Gastroesophageal sphincter (tissue), 4 donors: ENCODE data around the gene FOXL3. TPM values are rescaled to one million over a fixed set of nuclear protein-coding genes. Genes with fewer than 3 reads are reported as not detected.

Experiments used
- ATAC-seq: fragments of 150-250 bp; one replicate; pipeline ENCODE4 v1.9.1; 2016; ENCODE audit warnings: mild to moderate bottlenecking, moderate library complexity
- H3K27ac ChIP-seq, 4 donors: fragments of 200-600 bp; sonication (generic) in 3 of 4; 1 replicate in 3 of 4; 2 replicates in 1 of 4; pipeline ENCODE4 v1.5.1; 2016 to 2019
- H3K27me3 ChIP-seq: fragments of 200-600 bp; sonication (generic); one replicate; pipeline ENCODE4 v1.5.1; 2019
- H3K36me3 ChIP-seq, 2 donors: fragments of 200-600 bp; sonication (generic); one replicate each; pipeline ENCODE4 v1.5.1; 2019; ENCODE audit warnings: control low read depth in 1 of 2
- H3K4me1 ChIP-seq, 3 donors: fragments of 200-600 bp; sonication (generic); 1 replicate in 2 of 3; 2 replicates in 1 of 3; pipeline ENCODE4 v1.5.1; 2016 to 2019; ENCODE audit warnings: control low read depth in 2 of 3
- H3K4me3 ChIP-seq, 2 donors: fragments of 200-600 bp; sonication (generic); one replicate each; pipeline ENCODE4 v1.5.1; 2019; ENCODE audit warnings: mild to moderate bottlenecking in 1 of 2, moderate library complexity in 1 of 2
- H3K9me3 ChIP-seq, 3 donors: fragments of 200-600 bp; sonication (generic); one replicate each; pipeline ENCODE4 v1.5.1; 2017 to 2019; ENCODE audit warnings: control low read depth in 2 of 3
- EP300 ChIP-seq: sonication (generic); formaldehyde crosslinking; IDR thresholded peaks from one replicate; pipeline ENCODE4 v1.6.1; 2017; ENCODE audit warnings: antibody characterized with exemption, mild to moderate bottlenecking
- POLR2A ChIP-seq, 2 donors: fragments of 450-650 bp; IDR thresholded peaks; one replicate each; pipeline ENCODE4 v1.6.1; 2017; ENCODE audit warnings: antibody characterized with exemption in 2 of 2, mild to moderate bottlenecking in 2 of 2, moderate library complexity in 1 of 2
- POLR2AphosphoS5 ChIP-seq: sonication (generic); formaldehyde crosslinking; IDR thresholded peaks from one replicate; pipeline ENCODE4 v1.6.1; 2017; ENCODE audit warnings: antibody characterized with exemption
- WGBS, 2 donors: methylation state at CpG; one replicate each; pipeline ENCODE4 v1.1.5; 2018; ENCODE audit warnings: low coverage in 1 of 2; 5-methylcytosine and 5-hydroxymethylcytosine counted together
- total RNA-seq, 4 donors: library from RNA; depleted of rRNA; stranded (reverse); fragments of >200 nt; gene quantifications; one replicate each; pipeline ENCODE4 v1.1.0, GENCODE V29; 2016
- TF ChIP-seq, protein P1 (sequence below), 4 experiments: fragments of 200-600 bp in 2 of 4; fragments of 450-650 bp in 2 of 4; sonication (generic) in 1 of 4; IDR thresholded peaks; one replicate each; pipeline ENCODE4 v1.5.1; 2017 to 2019; ENCODE audit warnings: antibody characterized with exemption in 4 of 4, mild to moderate bottlenecking in 2 of 4, moderate library complexity in 2 of 4

Gene FOXL3
- total RNA-seq, 4 donors from 2014 or later, result not detected

- Histone ChIP-seq H3K4me1 (no peaks in the 10 kb centered on the region), H3K4me3 (no peak overlapping the region), H3K9me3 (peaks cover 0 to 20% (median 0%) of the 10 kb centered on the region in 3 donors), H3K27ac (no peak overlapping the region), H3K27me3 (peaks cover 36% of the 10 kb centered on the region), H3K36me3 (no peaks in the 10 kb centered on the region)
- TF ChIP-seq, protein P1, sequence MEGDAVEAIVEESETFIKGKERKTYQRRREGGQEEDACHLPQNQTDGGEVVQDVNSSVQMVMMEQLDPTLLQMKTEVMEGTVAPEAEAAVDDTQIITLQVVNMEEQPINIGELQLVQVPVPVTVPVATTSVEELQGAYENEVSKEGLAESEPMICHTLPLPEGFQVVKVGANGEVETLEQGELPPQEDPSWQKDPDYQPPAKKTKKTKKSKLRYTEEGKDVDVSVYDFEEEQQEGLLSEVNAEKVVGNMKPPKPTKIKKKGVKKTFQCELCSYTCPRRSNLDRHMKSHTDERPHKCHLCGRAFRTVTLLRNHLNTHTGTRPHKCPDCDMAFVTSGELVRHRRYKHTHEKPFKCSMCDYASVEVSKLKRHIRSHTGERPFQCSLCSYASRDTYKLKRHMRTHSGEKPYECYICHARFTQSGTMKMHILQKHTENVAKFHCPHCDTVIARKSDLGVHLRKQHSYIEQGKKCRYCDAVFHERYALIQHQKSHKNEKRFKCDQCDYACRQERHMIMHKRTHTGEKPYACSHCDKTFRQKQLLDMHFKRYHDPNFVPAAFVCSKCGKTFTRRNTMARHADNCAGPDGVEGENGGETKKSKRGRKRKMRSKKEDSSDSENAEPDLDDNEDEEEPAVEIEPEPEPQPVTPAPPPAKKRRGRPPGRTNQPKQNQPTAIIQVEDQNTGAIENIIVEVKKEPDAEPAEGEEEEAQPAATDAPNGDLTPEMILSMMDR (IDR thresholded peaks at IDR 0.05), result no peak
- TF ChIP-seq EP300, result no peak
- TF ChIP-seq POLR2AphosphoS5, result no peak
- no peak for TF ChIP-seq POLR2A (IDR thresholded peaks at IDR 0.05)
- no peak for ATAC-seq
- WGBS, 2 donors, result 82 to 88% methylated on average over 8 to 12 of the region's 14 CpGs
Measured at GRCh38 chr7:271266-272107, 18.5 kb upstream of the FOXL3 start.

DNA sequence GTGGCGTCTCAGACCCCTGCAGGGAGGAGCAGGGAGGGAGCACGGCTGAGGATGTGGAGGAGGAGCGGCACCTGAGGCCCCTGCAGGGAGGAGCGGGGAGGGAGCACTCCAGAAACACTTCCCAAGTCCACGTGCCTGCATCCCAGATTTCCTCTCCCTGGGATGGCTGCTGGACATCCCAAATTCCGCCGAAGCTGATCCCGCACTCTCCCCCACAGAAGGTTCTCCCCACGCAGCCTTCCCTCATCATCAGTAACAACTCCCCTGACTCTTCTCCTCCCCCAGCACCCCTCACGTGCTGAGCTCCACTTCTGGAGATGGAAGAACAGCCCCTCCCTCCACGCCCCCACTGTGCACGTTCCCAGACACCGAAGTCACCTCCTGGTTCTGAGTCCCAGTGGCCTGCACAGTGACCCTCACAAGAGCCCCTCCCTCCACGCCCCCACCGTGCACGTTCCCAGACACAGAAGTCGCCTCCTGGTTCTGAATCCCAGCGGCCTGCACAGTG is 17.8 kb upstream of the FOXL3 start:
- no peak for TF ChIP-seq POLR2AphosphoS5
- TF ChIP-seq, protein P1 (IDR thresholded peaks at IDR 0.05), result no peak
- no peak for TF ChIP-seq POLR2A (IDR thresholded peaks at IDR 0.05)
- TF ChIP-seq EP300, result no peak
- WGBS, 2 donors, result 80 to 85% methylated on average over 8 to 12 of the region's 18 CpGs
- ATAC-seq, result no peak

GRCh38 chr7:272631-273030 is 17.3 kb upstream of the FOXL3 start:
- no peak for ATAC-seq
- Histone ChIP-seq H3K36me3 (no peaks in the 10 kb centered on the region), H3K27ac (no peak overlapping the region), H3K9me3 (peaks cover 0 to 20% (median 0%) of the 10 kb centered on the region in 3 donors), H3K4me3 (no peak overlapping the region), H3K27me3 (peaks cover 39% of the 10 kb centered on the region), H3K4me1 (no peaks in the 10 kb centered on the region)
- WGBS, 2 donors, result 67 to 81% methylated on average over 7 to 11 of the region's 14 CpGs
- TF ChIP-seq, protein P1 (IDR thresholded peaks at IDR 0.05), result no peak
- no peak for TF ChIP-seq POLR2A (IDR thresholded peaks at IDR 0.05)
- TF ChIP-seq EP300, result no peak
- no peak for TF ChIP-seq POLR2AphosphoS5

More for the DNA sequence above, 17.8 kb upstream of the FOXL3 start:
- Histone ChIP-seq H3K4me1 (no peaks in the 10 kb centered on the region), H3K9me3 (peaks cover 0 to 20% (median 0%) of the 10 kb centered on the region in 3 donors), H3K27me3 (peaks cover 39% of the 10 kb centered on the region), H3K36me3 (no peaks in the 10 kb centered on the region), H3K4me3 (no peak overlapping the region), H3K27ac (no peak overlapping the region)

GRCh38 chr7:273327-273726 is 16.6 kb upstream of the FOXL3 start:
- no peak for TF ChIP-seq POLR2A (IDR thresholded peaks at IDR 0.05)
- TF ChIP-seq POLR2AphosphoS5, result no peak
- TF ChIP-seq, protein P1 (IDR thresholded peaks at IDR 0.05), result no peak
- TF ChIP-seq EP300, result no peak
- Histone ChIP-seq H3K36me3 (no peaks in the 10 kb centered on the region), H3K4me1 (no peaks in the 10 kb centered on the region), H3K4me3 (no peak overlapping the region), H3K9me3 (peaks cover 0 to 20% (median 0%) of the 10 kb centered on the region in 3 donors), H3K27me3 (peaks cover 39% of the 10 kb centered on the region), H3K27ac (no peak overlapping the region)
- 91 to 94% methylated on average over 7 of the region's 7 CpGs for WGBS, 2 donors
- no peak for ATAC-seq
